HG03378 (cell line): Measurements from ENCODE around the gene ZBTB45.
"Not testable (repeated sequence)": the region's sequence is repeated elsewhere in the genome, so short reads cannot be mapped to it uniquely, and the experiment has no call there.

ENCODE experiments used
- ATAC-seq: cut with Tn5 transposase; IDR thresholded peaks from one replicate; pipeline ENCODE4 v1.9.1; 2021; ENCODE audit warnings: mild to moderate bottlenecking, moderate library complexity; ENCODE audit not compliant: unreplicated experiment

Gene ZBTB45

DNA sequence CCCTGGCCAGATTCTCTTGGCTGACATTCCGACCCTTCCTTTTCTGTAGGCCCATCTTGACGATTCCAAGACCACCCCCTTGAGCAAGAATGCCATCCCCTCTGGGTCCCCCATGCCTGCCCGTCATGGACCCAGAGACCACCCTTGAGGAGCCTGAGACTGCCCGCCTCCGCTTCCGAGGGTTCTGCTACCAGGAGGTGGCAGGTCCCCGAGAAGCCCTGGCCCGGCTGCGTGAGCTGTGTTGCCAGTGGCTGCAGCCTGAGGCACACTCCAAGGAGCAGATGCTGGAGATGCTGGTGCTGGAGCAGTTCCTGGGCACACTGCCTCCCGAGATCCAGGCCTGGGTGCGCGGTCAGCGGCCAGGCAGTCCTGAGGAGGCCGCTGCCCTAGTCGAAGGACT, 42.5 kb downstream of the ZBTB45 start:
- ATAC-seq = no peak

GRCh38 chr19:58476498-58477015, 43.1 kb downstream of the ZBTB45 start:
- ATAC-seq = no peak

DNA sequence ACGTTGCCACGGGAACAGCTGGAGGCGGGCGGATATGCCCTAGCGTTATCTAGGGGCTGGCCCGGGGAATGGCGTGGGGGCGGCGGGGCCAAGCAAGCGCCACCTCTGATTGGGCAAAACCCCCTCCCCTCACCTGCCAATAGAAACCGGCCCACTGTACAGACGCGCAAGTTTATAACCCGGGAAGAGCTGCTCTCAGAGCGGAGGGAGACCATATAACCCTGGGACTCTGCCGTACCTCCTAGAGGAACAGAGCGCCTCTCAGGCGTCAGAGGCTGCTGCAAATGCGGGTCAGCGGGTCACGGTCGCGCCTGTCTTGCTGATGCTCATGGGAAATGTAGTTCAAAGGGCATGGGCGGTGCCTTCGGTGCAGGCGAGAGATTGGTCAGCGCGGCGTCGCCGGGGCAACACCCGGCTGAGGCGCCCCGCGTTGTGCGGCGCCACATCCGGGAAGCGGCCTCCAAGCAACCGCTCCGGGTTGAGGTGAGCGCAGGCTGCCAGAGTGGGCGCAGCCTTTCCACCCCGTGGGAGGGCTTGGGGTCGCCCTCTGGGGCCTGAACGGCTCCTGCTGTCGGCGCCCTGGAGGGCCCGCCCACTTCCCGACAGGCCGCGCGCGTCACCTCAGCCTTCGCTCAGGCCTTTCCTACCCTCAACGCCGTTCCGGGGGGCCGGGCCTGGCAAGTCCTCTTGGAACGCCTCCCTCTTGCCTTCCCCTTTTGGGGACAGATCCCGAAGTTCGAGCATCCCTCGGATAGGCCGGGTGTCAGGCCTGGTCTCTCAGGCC, 43.7 kb downstream of the ZBTB45 start, which contains the start of gene ZNF446:
ZNF446 (plus strand) TSS at position 639 of the 784 bp plus-strand sequence. CDS start 867 bp downstream, outside the sequence.
- ATAC-seq = peak; percentile 74

- ATAC-seq = peak; percentile 8
Measured at GRCh38 chr19:58474997-58475713, 44.5 kb downstream of the ZBTB45 start.

DNA sequence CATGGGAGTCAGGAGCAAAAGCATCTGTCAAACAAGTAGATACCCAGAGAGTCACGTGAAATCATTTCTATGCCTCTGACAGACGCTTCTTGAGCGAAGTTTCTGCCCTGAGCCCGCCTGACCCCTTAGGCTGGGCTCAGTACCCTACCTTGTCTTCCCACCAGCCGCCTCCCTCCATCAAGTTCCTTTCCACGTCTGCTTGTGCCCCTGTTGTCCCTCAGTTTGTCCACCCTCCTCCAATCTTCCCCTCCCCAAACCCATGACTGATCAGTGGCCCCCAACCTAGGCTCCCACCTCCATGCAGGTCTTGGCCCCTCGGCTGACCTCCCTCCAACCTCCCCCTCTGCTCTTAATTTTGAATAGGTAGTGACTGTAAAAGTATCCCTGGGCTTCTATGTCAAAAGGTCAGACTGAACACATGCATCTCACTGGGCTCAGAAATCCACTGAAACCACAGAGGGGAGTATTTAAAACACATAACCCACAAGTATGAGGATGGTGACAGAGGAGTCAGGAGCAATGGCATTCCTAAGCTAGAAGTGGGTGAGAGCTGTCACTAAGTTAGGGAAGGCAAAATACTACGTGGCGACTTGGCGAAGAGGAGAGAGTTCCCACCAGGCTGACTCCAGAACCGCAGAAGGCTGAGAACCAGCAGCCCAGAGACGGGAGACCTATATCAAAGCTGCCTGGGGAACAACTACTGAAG, 45.2 kb downstream of the ZBTB45 start:
- no peak for ATAC-seq

DNA sequence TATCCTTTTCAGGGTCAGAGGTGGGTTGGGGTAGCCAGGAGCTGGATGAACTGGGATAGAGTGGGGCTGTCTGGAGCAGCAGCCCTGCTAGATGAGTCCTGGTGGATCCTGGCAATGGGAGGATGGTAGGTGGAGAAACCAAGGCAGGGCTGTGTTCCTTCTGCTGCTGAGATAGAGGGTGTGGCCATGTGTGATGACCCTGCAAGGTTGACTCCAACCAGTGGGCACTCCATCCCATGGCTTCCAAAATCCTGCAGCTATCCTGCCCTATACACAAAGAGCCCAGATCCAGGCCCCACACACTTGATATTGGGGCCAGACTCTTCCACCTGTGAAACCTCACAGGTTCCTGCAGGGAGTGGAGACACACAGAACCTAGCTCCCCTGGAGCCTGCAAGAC, 45.8 kb downstream of the ZBTB45 start:
- ATAC-seq = no peak

DNA sequence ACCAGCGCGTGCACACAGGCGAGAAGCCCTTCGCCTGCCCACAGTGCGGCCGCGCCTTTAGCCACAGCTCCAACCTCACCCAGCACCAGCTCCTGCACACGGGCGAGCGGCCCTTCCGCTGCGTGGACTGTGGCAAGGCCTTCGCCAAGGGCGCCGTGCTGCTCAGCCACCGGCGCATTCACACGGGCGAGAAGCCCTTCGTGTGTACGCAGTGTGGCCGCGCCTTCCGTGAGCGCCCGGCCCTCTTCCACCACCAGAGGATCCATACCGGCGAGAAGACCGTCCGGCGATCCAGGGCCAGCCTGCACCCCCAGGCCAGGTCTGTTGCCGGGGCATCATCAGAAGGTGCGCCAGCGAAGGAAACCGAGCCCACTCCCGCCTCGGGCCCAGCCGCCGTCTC, 47.9 kb downstream of the ZBTB45 start:
- no peak for ATAC-seq

DNA sequence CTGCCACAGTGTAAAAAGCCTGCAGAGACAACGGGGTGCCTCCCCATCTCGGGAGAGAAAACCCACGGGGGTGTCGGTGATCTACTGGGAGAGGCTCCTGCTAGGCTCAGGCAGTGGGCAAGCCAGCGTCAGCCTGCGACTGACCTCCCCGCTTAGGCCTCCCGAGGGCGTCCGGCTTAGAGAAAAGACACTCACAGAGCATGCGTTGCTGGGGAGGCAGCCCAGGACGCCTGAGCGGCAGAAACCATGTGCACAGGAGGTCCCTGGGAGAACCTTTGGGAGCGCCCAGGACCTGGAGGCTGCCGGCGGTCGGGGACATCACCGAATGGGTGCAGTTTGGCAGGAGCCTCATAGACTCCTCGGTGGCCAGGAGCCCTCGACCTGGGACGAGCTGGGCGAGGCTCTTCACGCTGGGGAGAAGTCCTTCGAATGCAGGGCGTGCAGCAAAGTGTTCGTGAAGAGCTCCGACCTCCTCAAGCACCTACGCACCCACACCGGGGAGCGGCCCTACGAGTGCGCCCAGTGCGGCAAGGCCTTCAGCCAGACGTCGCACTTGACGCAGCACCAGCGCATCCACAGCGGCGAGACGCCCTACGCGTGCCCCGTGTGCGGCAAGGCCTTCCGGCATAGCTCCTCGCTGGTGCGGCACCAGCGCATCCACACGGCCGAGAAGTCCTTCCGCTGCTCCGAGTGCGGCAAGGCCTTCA, 48.6 kb downstream of the ZBTB45 start:
- ATAC-seq = not testable (repeated sequence)

DNA sequence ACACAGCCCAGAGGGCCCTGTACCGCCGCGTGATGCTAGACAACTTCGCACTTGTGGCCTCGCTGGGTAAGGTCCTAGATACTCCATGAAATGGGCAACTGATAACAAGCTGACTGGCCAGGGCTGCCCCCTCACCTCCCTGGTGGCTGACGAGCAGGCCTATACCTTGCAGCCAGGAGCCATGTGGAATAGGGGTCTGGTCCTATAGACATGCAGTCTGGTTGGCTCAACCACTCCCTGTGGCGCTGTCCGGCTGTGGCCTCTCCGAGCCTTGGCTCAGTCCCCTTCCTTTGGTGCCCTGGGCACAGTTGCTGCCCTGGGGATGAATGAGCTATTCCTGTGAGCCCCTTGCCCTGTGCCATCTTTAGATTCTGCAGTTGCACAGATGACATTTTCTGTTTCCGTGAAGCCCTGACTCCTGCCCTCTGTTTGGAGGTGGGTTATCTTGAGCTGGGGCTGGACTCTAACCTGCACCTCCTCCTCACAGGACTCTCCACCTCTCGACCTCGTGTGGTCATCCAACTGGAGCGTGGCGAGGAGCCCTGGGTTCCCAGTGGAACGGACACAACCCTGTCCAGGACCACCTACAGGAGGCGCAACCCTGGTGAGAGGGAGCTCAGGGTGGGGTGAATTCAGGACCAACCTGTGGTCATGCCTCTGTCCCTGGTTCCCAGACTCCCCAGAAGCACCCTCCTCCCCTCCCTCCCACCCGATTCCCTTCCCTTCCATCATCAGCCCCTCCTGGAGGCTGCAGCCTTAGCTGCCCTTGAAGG, 50.2 kb downstream of the ZBTB45 start:
- ATAC-seq = no peak

- no peak for ATAC-seq
Measured at GRCh38 chr19:58468216-58468839, 51.3 kb downstream of the ZBTB45 start.

DNA sequence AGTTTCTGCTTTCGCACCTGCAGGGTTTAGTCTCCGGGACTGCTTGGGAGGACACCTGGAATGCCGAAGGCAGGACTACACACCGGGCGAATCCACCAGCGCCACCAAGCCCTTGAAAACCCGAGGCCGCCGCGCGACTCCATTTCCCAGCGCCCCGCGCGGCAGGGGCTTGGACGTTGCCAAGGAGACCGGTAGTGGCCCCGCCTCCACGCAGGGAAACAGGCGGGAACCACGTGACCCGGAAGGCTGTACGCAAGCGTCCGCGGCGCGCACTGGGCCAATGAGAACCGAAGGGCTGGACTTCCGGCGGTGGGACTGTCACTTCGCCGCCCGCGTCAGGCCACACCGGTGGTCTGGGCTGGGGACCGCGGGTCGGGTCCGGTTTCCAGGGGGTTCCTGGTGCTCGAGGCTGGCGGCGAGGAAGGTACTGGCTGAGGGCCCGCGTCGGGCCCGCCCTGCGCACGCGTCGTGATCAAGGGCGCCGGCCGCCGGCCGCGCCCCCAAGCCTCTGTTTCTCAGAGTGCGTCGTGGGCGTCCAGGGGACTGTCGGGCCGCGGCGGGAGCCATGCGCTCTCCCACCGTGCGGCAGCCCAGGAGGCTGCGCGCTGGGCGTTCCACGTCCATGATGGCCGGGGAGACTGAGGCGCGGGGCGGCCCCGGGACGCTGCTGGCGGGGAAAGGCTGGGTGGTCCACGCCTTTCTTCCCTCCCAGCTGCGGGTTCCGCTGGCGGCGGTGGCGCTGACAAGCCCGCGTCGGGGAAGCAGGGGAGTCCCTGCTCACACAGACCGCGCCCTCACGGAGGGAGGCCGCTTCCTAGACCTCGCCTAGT, 52.6 kb downstream of the ZBTB45 start, which contains the start of gene ZNF324:
ZNF324 (plus strand) TSS at position 321 of the 830 bp plus-strand sequence. CDS start 2,106 bp downstream, outside the sequence.
- peak; percentile 83 for ATAC-seq

GRCh38 chr19:58466089-58466759, 53.4 kb downstream of the ZBTB45 start:
- peak; percentile 15 for ATAC-seq
